SK-N-SH (cell line): ENCODE results near the gene LIME1. TPM values are rescaled to one million over a fixed set of nuclear protein-coding genes. Genes with fewer than 3 reads are reported as not detected.

Experiments
- CTCF ChIA-PET: fragments of 300-600, 350-600 bp; formaldehyde crosslinking; extraction: SDS; loops from one replicate; lab custom pipeline; 2021; lab: Yijun Ruan, JAX
- POLR2A ChIA-PET: fragments of 350-600 bp; sonication (Branson Sonifier 250); formaldehyde crosslinking; extraction: SDS; loops from one replicate; lab custom pipeline; 2020; ENCODE audit warnings: antibody characterized with exemption, inconsistent platforms; lab: Yijun Ruan, JAX
- DNase-seq: peaks from one replicate; pipeline ENCODE4 v3.0.0; 2012
- H2AFZ ChIP-seq: fragments of 200-600 bp; sonication (generic); 2 replicates; pipeline ENCODE4 v1.8.1; 2016; ENCODE audit warnings: antibody characterized with exemption, mild to moderate bottlenecking, low read depth
- H3F3A ChIP-seq: fragments of 200-600 bp; sonication (generic); replicated peaks from 2 replicates; pipeline ENCODE3; 2016; ENCODE audit warnings: antibody characterized with exemption, mild to moderate bottlenecking; ENCODE audit not compliant: insufficient read depth
- H3K27ac ChIP-seq, 2 experiments: fragments of 200-500 bp in 1 of 2; fragments of 200-600 bp in 1 of 2; sonication (Bioruptor generic) in 1 of 2; sonication (generic), shearing (Covaris generic) in 1 of 2; 2 replicates each; pipeline versions ENCODE4 v1.5.1 to v1.6.1; 2014 to 2016; ENCODE audit warnings: low read depth in 2 of 2, inconsistent platforms in 1 of 2, low read length in 1 of 2, mild to moderate bottlenecking in 1 of 2, mixed read lengths in 1 of 2
- H3K27me3 ChIP-seq: fragments of 200-600 bp; sonication (generic), shearing (Covaris generic); 2 replicates; pipeline ENCODE4 v1.6.1; 2016; ENCODE audit warnings: mixed run types; ENCODE audit not compliant: insufficient read depth
- H3K36me3 ChIP-seq, 2 experiments: fragments of 200-500 bp in 1 of 2; fragments of 200-600 bp in 1 of 2; sonication (Bioruptor generic) in 1 of 2; sonication (generic) in 1 of 2; replicated peaks in 1 of 2; 2 replicates each; pipeline versions ENCODE3 to v1.5.1; 2014 to 2016; ENCODE audit warnings: low read length in 1 of 2, mild to moderate bottlenecking in 1 of 2; ENCODE audit not compliant: insufficient read depth in 2 of 2, control insufficient read depth in 1 of 2
- H3K4me1 ChIP-seq, 2 experiments: fragments of 200-500 bp in 1 of 2; fragments of 200-600 bp in 1 of 2; sonication (Bioruptor generic) in 1 of 2; sonication (generic), shearing (Covaris generic) in 1 of 2; 2 replicates each; pipeline versions ENCODE4 v1.5.1 to v1.6.1; 2014 to 2016; ENCODE audit warnings: low read depth in 1 of 2, low read length in 1 of 2, mixed run types in 1 of 2; ENCODE audit not compliant: insufficient read depth in 2 of 2, control insufficient read depth in 1 of 2
- H3K4me2 ChIP-seq: fragments of 200-600 bp; sonication (generic), shearing (Covaris generic); 2 replicates; pipeline ENCODE4 v1.6.1; 2017; ENCODE audit warnings: mixed run types
- H3K4me3 ChIP-seq, 2 experiments: fragments of 200-500 bp in 1 of 2; fragments of 200-600 bp in 1 of 2; sonication (Bioruptor generic) in 1 of 2; sonication (generic), shearing (Covaris generic) in 1 of 2; 2 replicates each; pipeline versions ENCODE4 v1.5.1 to v1.8.1; 2014 to 2016; ENCODE audit warnings: low read depth in 2 of 2, inconsistent platforms in 1 of 2, low read length in 1 of 2, mild to moderate bottlenecking in 1 of 2, mixed read lengths in 1 of 2, moderate library complexity in 1 of 2
- H3K79me2 ChIP-seq: fragments of 200-600 bp; sonication (generic); 2 replicates; pipeline ENCODE4 v1.8.1; 2017; ENCODE audit warnings: mild to moderate bottlenecking; ENCODE audit not compliant: insufficient read depth
- H3K9ac ChIP-seq: fragments of 200-600 bp; sonication (generic); 2 replicates; pipeline ENCODE4 v1.6.1; 2017; ENCODE audit warnings: mixed run types
- H3K9me2 ChIP-seq: fragments of 200-600 bp; sonication (generic); 2 replicates; pipeline ENCODE4 v1.6.1; 2017; ENCODE audit warnings: mixed run types
- H3K9me3 ChIP-seq: fragments of 200-600 bp; sonication (generic); 2 replicates; pipeline ENCODE4 v1.6.1; 2017; ENCODE audit warnings: mixed run types, mild to moderate bottlenecking, moderate library complexity
- H4K20me1 ChIP-seq: fragments of 200-600 bp; sonication (generic); 2 replicates; pipeline ENCODE4 v1.6.1; 2017; ENCODE audit warnings: mild to moderate bottlenecking, mixed run types; ENCODE audit not compliant: insufficient read depth
- CHD2 ChIP-seq: fragments of 150-350 bp; IDR thresholded peaks from 2 replicates; pipeline ENCODE4 v1.6.1; 2018; ENCODE audit warnings: low read length; ENCODE audit not compliant: partially characterized antibody
- CTCF ChIP-seq: fragments of 200-600 bp; sonication (generic); IDR thresholded peaks from 2 replicates; pipeline ENCODE4 v1.6.1; 2017; ENCODE audit warnings: antibody characterized with exemption, mild to moderate bottlenecking, moderate library complexity
- EP300 ChIP-seq, 2 experiments: IDR thresholded peaks; 2 replicates each; pipeline versions ENCODE4 v1.4.0 to v1.6.1; 2012; ENCODE audit warnings: borderline replicate concordance in 1 of 2, low read depth in 1 of 2, low read length in 1 of 2
- FOSL2 ChIP-seq: IDR thresholded peaks from 2 replicates; pipeline ENCODE4 v1.4.0; 2012; ENCODE audit warnings: low read depth, mild to moderate bottlenecking, moderate library complexity, borderline replicate concordance
- GABPA ChIP-seq: IDR thresholded peaks from 2 replicates; pipeline ENCODE4 v1.4.0; 2012; ENCODE audit warnings: low read depth, mild to moderate bottlenecking
- GATA2 ChIP-seq: sonication (generic); formaldehyde crosslinking; IDR thresholded peaks from 2 replicates; pipeline ENCODE4 v1.5.0; 2020; ENCODE audit warnings: mild to moderate bottlenecking, missing genetic modification reagents
- IRF3 ChIP-seq: fragments of 150-350 bp; IDR thresholded peaks from 2 replicates; pipeline ENCODE4 v1.6.1; 2016; ENCODE audit warnings: mild to moderate bottlenecking, low read depth, low read length
- JUND ChIP-seq: IDR thresholded peaks from 2 replicates; pipeline ENCODE4 v1.4.0; 2012
- MAX ChIP-seq: IDR thresholded peaks from 2 replicates; pipeline ENCODE4 v1.4.0; 2012; ENCODE audit warnings: low read depth
- MEF2A ChIP-seq: IDR thresholded peaks from 2 replicates; pipeline ENCODE4 v1.4.0; 2012; ENCODE audit warnings: low read depth, borderline replicate concordance
- NFIC ChIP-seq: IDR thresholded peaks from 2 replicates; pipeline ENCODE4 v1.4.0; 2012; ENCODE audit warnings: borderline replicate concordance
- PBX3 ChIP-seq: IDR thresholded peaks from 2 replicates; pipeline ENCODE4; 2012
- RAD21 ChIP-seq: IDR thresholded peaks from 2 replicates; pipeline ENCODE4 v1.6.1; 2012; ENCODE audit warnings: mild to moderate bottlenecking, low read length
- RCOR1 ChIP-seq: fragments of 150-350 bp; IDR thresholded peaks from 2 replicates; pipeline ENCODE4 v1.6.1; 2017; ENCODE audit warnings: antibody characterized with exemption, low read length
- RFX5 ChIP-seq: IDR thresholded peaks from 2 replicates; pipeline ENCODE4 v1.6.1; 2012; ENCODE audit warnings: mild to moderate bottlenecking, improper control_type of control experiment, low read length
- SIN3A ChIP-seq: IDR thresholded peaks from 2 replicates; pipeline ENCODE4 v1.6.1; 2012; ENCODE audit warnings: low read depth, mild to moderate bottlenecking, low read length, moderate library complexity, borderline replicate concordance
- SMC3 ChIP-seq: IDR thresholded peaks from 2 replicates; pipeline ENCODE4 v1.6.1; 2012; ENCODE audit warnings: low read depth, low read length, improper control_type of control experiment
- TAF1 ChIP-seq: IDR thresholded peaks from 2 replicates; pipeline ENCODE4 v1.6.1; 2012; ENCODE audit warnings: low read depth, mild to moderate bottlenecking, low read length, moderate library complexity, borderline replicate concordance
- YY1 ChIP-seq: IDR thresholded peaks from 2 replicates; pipeline ENCODE4 v1.4.0; 2012; ENCODE audit warnings: low read depth, mild to moderate bottlenecking
- WGBS: methylation state at CpG from one replicate; pipeline ENCODE4 v1.1.6; 2017; ENCODE audit warnings: low lambda C conversion rate; 5-methylcytosine and 5-hydroxymethylcytosine counted together
- polyA plus RNA-seq, 3 experiments: library from polyadenylated mRNA; depleted of rRNA; stranded (reverse); fragments of >200 nt; gene quantifications; 2 replicates each; pipeline ENCODE4 v1.2.3, GENCODE V29; 2012

Gene LIME1
- polyA plus RNA-seq, 1 of the 3 experiments (the other 2 are of a cell fraction): 10.9 TPM

- Histone ChIP-seq H3K4me1 (peaks cover 0 to 10% of the 10 kb centered on the region in 2 experiments; a peak in 1 of 4 replicates), H3K27ac (no peak overlapping the region), H3K4me3 (no peak overlapping the region), H3K9ac (no peak overlapping the region), H3K9me2 (no peaks in the 10 kb centered on the region), H3F3A (no peaks in the 10 kb centered on the region), H3K9me3 (no peaks in the 10 kb centered on the region), H2AFZ (no peak overlapping the region), H3K4me2 (no peak overlapping the region), H3K27me3 (no peaks in the 10 kb centered on the region), H4K20me1 (no peaks in the 10 kb centered on the region), H3K36me3 (peaks cover 0 to 9% of the 10 kb centered on the region in 2 experiments), H3K79me2 (no peaks in the 10 kb centered on the region)
- no peak for DNase-seq
- ChIA-PET POLR2A (no interaction called here), CTCF (no interaction called here)
- 93% methylated on average over 3 of the region's 21 CpGs for WGBS
- TF ChIP-seq SIN3A (no peak), NFIC (no peak), EP300 (IDR thresholded peaks at IDR 0.05; ENCODE audit: borderline replicate concordance in 1 of 2, low read depth in 1 of 2, low read length in 1 of 2) (no peak), FOSL2 (no peak), MAX (no peak), RCOR1 (no peak), PBX3 (no peak), YY1 (no peak), MEF2A (no peak), JUND (no peak), IRF3 (no peak), RAD21 (no peak), GABPA (no peak), RFX5 (no peak), TAF1 (no peak), CHD2 (no peak), CTCF (no peak), SMC3 (no peak), GATA2 (CRISPR knock-in tag) (no peak)
Measured at GRCh38 chr20:63691711-63692435, 44.6 kb upstream of the LIME1 start.
